Measurements from ENCODE around the gene WRAP73.

DNA sequence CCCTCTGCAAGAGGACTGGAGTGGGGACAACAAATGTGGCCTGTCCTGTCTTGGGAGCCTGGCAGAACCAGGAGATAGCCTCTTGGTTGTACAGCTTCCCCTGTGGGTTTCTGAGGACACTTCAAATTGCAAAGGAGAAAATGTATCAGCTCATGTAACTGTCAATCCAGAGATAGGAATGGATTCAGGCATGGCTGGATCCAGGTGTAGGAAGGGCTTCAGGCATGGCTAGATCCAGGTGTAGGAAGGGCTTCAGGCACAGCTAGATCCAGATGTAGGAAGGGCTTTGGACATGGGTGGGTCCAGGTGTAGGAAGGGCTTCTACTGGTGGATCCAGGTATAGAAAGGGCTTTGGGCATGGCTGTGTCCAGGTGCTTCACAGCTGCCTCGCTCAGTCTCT is 33.3 kb upstream of the WRAP73 start:
- TF ChIP-seq, protein P1, sequence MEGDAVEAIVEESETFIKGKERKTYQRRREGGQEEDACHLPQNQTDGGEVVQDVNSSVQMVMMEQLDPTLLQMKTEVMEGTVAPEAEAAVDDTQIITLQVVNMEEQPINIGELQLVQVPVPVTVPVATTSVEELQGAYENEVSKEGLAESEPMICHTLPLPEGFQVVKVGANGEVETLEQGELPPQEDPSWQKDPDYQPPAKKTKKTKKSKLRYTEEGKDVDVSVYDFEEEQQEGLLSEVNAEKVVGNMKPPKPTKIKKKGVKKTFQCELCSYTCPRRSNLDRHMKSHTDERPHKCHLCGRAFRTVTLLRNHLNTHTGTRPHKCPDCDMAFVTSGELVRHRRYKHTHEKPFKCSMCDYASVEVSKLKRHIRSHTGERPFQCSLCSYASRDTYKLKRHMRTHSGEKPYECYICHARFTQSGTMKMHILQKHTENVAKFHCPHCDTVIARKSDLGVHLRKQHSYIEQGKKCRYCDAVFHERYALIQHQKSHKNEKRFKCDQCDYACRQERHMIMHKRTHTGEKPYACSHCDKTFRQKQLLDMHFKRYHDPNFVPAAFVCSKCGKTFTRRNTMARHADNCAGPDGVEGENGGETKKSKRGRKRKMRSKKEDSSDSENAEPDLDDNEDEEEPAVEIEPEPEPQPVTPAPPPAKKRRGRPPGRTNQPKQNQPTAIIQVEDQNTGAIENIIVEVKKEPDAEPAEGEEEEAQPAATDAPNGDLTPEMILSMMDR (conservative IDR thresholded peaks at IDR 0.05; ENCODE audit: low read depth, low read length), result no peak
- no peak for TF ChIP-seq EZH2 (IDR thresholded peaks at IDR 0.05; ENCODE audit: low read length, unreplicated experiment)

Data from PC-3 (cell line).